Right lobe of liver (tissue), 6 donors: ENCODE results near the gene ST8SIA4. TPM values are rescaled to one million over a fixed set of nuclear protein-coding genes. Genes with fewer than 3 reads are reported as not detected.

Experiments used
- ATAC-seq, 4 donors: fragments of 200-7000 bp; cut with Tn5 transposase; one replicate each; pipeline ENCODE4 v1.9.1; 2020; ENCODE audit warnings: mild to moderate bottlenecking in 4 of 4, moderate library complexity in 4 of 4
- DNase-seq, 3 donors: peaks; one replicate each; pipeline ENCODE4 v3.0.0-alpha.2; 2020
- H3K27ac ChIP-seq, 3 donors: fragments of 200-600 bp; one replicate each; pipeline ENCODE4 v1.8.0; 2022
- H3K27me3 ChIP-seq, 2 donors: fragments of 200-600 bp; one replicate each; pipeline ENCODE4 v1.8.0; 2022
- H3K36me3 ChIP-seq, 4 donors: fragments of 200-600 bp; sonication (generic) in 1 of 4; one replicate each; pipeline versions ENCODE4 v1.5.1 to v1.8.0; 2017 to 2022; ENCODE audit warnings: control low read depth in 1 of 4
- H3K4me1 ChIP-seq, 4 donors: fragments of 200-600 bp; sonication (generic) in 1 of 4; one replicate each; pipeline versions ENCODE4 v1.5.1 to v1.8.0; 2017 to 2022; ENCODE audit warnings: control low read depth in 1 of 4
- H3K4me3 ChIP-seq, 3 donors: fragments of 200-600 bp; one replicate each; pipeline ENCODE4 v1.8.0; 2022
- H3K9me3 ChIP-seq, 4 donors: fragments of 200-600 bp; sonication (generic) in 1 of 4; one replicate each; pipeline versions ENCODE4 v1.5.1 to v1.8.0; 2017 to 2022; ENCODE audit warnings: control low read depth in 1 of 4
- CTCF ChIP-seq, 4 donors: fragments of 200-600 bp in 3 of 4; fragments of 450-650 bp in 1 of 4; IDR thresholded peaks; one replicate each; pipeline versions ENCODE4 v1.5.1 to v1.8.0; 2016 to 2022; ENCODE audit warnings: antibody characterized with exemption in 4 of 4, mild to moderate bottlenecking in 2 of 4
- POLR2A ChIP-seq: fragments of 450-650 bp; IDR thresholded peaks from one replicate; pipeline ENCODE4 v1.6.1; 2017; ENCODE audit warnings: antibody characterized with exemption, mild to moderate bottlenecking
- WGBS: methylation state at CpG from one replicate; pipeline ENCODE4 v1.1.6; 2018; ENCODE audit warnings: low coverage, low lambda C conversion rate; ENCODE audit not compliant: insufficient coverage; ENCODE audit errors: missing lambda C conversion rate; 5-methylcytosine and 5-hydroxymethylcytosine counted together
- intact Hi-C, 2 donors: fragments of 100-400 bp; cut with DNase I; formaldehyde crosslinking; loops; one replicate each; pipeline versions ENCODE4 v1.11.2 to v1.14.1; 2022
- total RNA-seq, 6 experiments: library from RNA; depleted of rRNA in 2 of 6; stranded (reverse); fragments of >200 nt in 2 of 6; fragmentation: NEBNext Ultra II Directional in 3 of 6; extraction: Animal tissue kit (Norgen Biotek cat#: 25700) in 3 of 6; gene quantifications; one replicate each; pipeline versions ENCODE4 v1.1.0 to v1.2.4, GENCODE V29; 2016 to 2023
- donor health status: DM: no; HTN: yes; CAD: no.
- donor health status: DM: no; HTN: no; CAD: no.
- donor health status: DM: no; HTN: no; CAD: no.
- donor health status: DM: no; HTN: yes; CAD: no.
- donor health status: DM: no; HTN: yes; CAD: no.

ST8SIA4 gene
- total RNA-seq, 6 experiments from 2014 or later, result 1.2 to 6.7 (median 1.7) TPM

GRCh38 chr5:100905259-100905914 is 2.3 kb upstream of the ST8SIA4 start:
- ATAC-seq, result no peak

GRCh38 chr5:100904259-100904861 is 1.3 kb upstream of the ST8SIA4 start:
- no peaks in the 10 kb centered on the region for H3K36me3 ChIP-seq
- no peaks in the 10 kb centered on the region for H3K4me1 ChIP-seq
- ATAC-seq, result peak in 3 of 4 donors; percentile 2 to 5 (median 5)
- H3K9me3 ChIP-seq, result no peaks in the 10 kb centered on the region
- H3K27me3 ChIP-seq, result peaks cover 0 to 4% of the 10 kb centered on the region in 2 donors
- 1% methylated on average over 22 of the region's 23 CpGs for WGBS
- intact Hi-C loops, result no loop called here
- DNase-seq, result peak in 2 of 3 donors; percentile 25 to 53
- peak overlapping the region; percentile 33 to 49 (median 39) for H3K4me3 ChIP-seq
- H3K27ac ChIP-seq, result peak overlapping the region in 2 of 3 donors; percentile 22 to 50
- no peak for TF ChIP-seq POLR2A
- TF ChIP-seq CTCF (IDR thresholded peaks at IDR 0.05), result no peak

More at GRCh38 chr5:100905259-100905914, 2.3 kb upstream of the ST8SIA4 start:
- no peaks in the 10 kb centered on the region for H3K4me1 ChIP-seq
- TF ChIP-seq CTCF (IDR thresholded peaks at IDR 0.05) (no peak), POLR2A (no peak)
- no peak overlapping the region for H3K27ac ChIP-seq
- no peaks in the 10 kb centered on the region for H3K36me3 ChIP-seq
- intact Hi-C loops, result no loop called here
- peaks cover 0 to 4% of the 10 kb centered on the region in 2 donors for H3K27me3 ChIP-seq
- no peaks in the 10 kb centered on the region for H3K9me3 ChIP-seq
- WGBS, result 37% methylated on average over 4 of the region's 6 CpGs
- DNase-seq, result no peak
- no peak overlapping the region for H3K4me3 ChIP-seq

- no peak for TF ChIP-seq CTCF (IDR thresholded peaks at IDR 0.05)
- no peaks in the 10 kb centered on the region for H3K9me3 ChIP-seq
- H3K36me3 ChIP-seq, result no peaks in the 10 kb centered on the region
- peak overlapping the region; percentile 33 to 49 (median 39) for H3K4me3 ChIP-seq
- intact Hi-C loops, result no loop called here
- no peaks in the 10 kb centered on the region for H3K4me1 ChIP-seq
- no peak for ATAC-seq
- no peak for DNase-seq
- peak overlapping the region in 2 of 3 donors; percentile 50 to 70 for H3K27ac ChIP-seq
- WGBS, result 3% methylated on average over 14 of the region's 14 CpGs
- peaks cover 0 to 4% of the 10 kb centered on the region in 2 donors for H3K27me3 ChIP-seq
These were observed 543 bp downstream of the ST8SIA4 start for GRCh38 chr5:100902440-100903038.

GRCh38 chr5:100901821-100902341 is 1.2 kb downstream of the ST8SIA4 start:
- H3K4me1 ChIP-seq, result no peaks in the 10 kb centered on the region
- TF ChIP-seq POLR2A, result peak; percentile 19
- TF ChIP-seq CTCF (IDR thresholded peaks at IDR 0.05), result no peak
- peak overlapping the region; percentile 39 to 49 (median 40) for H3K4me3 ChIP-seq
- peaks cover 0 to 4% of the 10 kb centered on the region in 2 donors for H3K27me3 ChIP-seq
- peak overlapping the region; percentile 26 to 82 (median 70) for H3K27ac ChIP-seq
- intact Hi-C loops, result no loop called here
- ATAC-seq, result peak; percentile 46 to 62 (median 56)
- DNase-seq, result peak in 2 of 3 donors; percentile 24 to 55
- WGBS, result 3% methylated on average over 9 of the region's 9 CpGs
- H3K9me3 ChIP-seq, result no peaks in the 10 kb centered on the region
- no peaks in the 10 kb centered on the region for H3K36me3 ChIP-seq
